HepG2 (cell line): ENCODE data around the gene CAD. TPM values are rescaled to one million over a fixed set of nuclear protein-coding genes. Genes with fewer than 3 reads are reported as not detected.

ENCODE experiments used
- CBX2 ChIP-seq, 2 experiments: fragments of 200-600 bp in 1 of 2; sonication (generic); formaldehyde crosslinking in 1 of 2; IDR thresholded peaks; 2 replicates each; pipeline versions ENCODE4 v1.7.0 to v1.8.1; 2018 to 2022; ENCODE audit warnings: low read depth in 2 of 2, low read length in 1 of 2, mild to moderate bottlenecking in 1 of 2, missing genetic modification reagents in 1 of 2
- CEBPB ChIP-seq: IDR thresholded peaks from 2 replicates; pipeline ENCODE4 v1.6.1; 2011; ENCODE audit warnings: low read depth, low read length, improper control_type of control experiment, borderline replicate concordance
- CENPBD1 ChIP-seq: sonication (generic); formaldehyde crosslinking; IDR thresholded peaks from 2 replicates; pipeline ENCODE4 v1.8.0; 2022; ENCODE audit warnings: missing genetic modification reagents, low read depth, mild to moderate bottlenecking, borderline replicate concordance
- CREB1 ChIP-seq, 2 experiments: fragments of 450-650 bp in 1 of 2; IDR thresholded peaks; 2 replicates each; pipeline ENCODE4 v1.6.1; 2016 to 2017; ENCODE audit warnings: control low read depth in 1 of 2, mild to moderate bottlenecking in 1 of 2, missing compliant biosample characterization in 1 of 2, missing genetic modification characterization in 1 of 2
- CTCF ChIP-seq: sonication (generic); formaldehyde crosslinking; IDR thresholded peaks from 2 replicates; pipeline ENCODE4 v1.5.0; 2020; ENCODE audit warnings: mild to moderate bottlenecking, missing genetic modification reagents, moderate library complexity
- DMTF1 ChIP-seq: sonication (generic); formaldehyde crosslinking; IDR thresholded peaks from 2 replicates; pipeline ENCODE4 v1.4.0; 2020; ENCODE audit warnings: mild to moderate bottlenecking, missing genetic modification reagents
- HNRNPL ChIP-seq: fragments of 200-400 bp; formaldehyde crosslinking; IDR thresholded peaks from 2 replicates; pipeline ENCODE4 v1.6.1; 2017; ENCODE audit warnings: mild to moderate bottlenecking, low read depth, low read length
- KDM2A ChIP-seq: sonication (generic); formaldehyde crosslinking; IDR thresholded peaks from 2 replicates; pipeline ENCODE4 v1.4.0; 2020; ENCODE audit warnings: low read depth, missing genetic modification reagents, borderline replicate concordance
- MAF1 ChIP-seq: sonication (generic); formaldehyde crosslinking; IDR thresholded peaks from 2 replicates; pipeline ENCODE4 v1.5.0; 2020; ENCODE audit warnings: missing genetic modification reagents, borderline replicate concordance
- MAFG ChIP-seq: sonication (generic); formaldehyde crosslinking; IDR thresholded peaks from 2 replicates; pipeline ENCODE4 v1.5.1; 2020; ENCODE audit warnings: mild to moderate bottlenecking, missing genetic modification reagents
- MATR3 ChIP-seq: sonication (generic); formaldehyde crosslinking; IDR thresholded peaks from 2 replicates; pipeline ENCODE4 v1.4.0; 2020; ENCODE audit warnings: missing genetic modification reagents
- POLR2AphosphoS2 ChIP-seq: IDR thresholded peaks from 2 replicates; pipeline ENCODE4 v1.6.1; 2011; ENCODE audit warnings: low read depth, low read length, improper control_type of control experiment
- PRDM4 ChIP-seq: sonication (generic); formaldehyde crosslinking; IDR thresholded peaks from 2 replicates; pipeline ENCODE4 v1.9.0; 2021; ENCODE audit warnings: missing genetic modification reagents, borderline replicate concordance
- RFX5 ChIP-seq: IDR thresholded peaks from 2 replicates; pipeline ENCODE4 v1.6.1; 2011; ENCODE audit warnings: low read depth, low read length, improper control_type of control experiment
- SAP130 ChIP-seq: IDR thresholded peaks from 2 replicates; pipeline ENCODE4 v1.6.1; 2016; ENCODE audit warnings: low read depth
- TBL1XR1 ChIP-seq: fragments of 150-350 bp; IDR thresholded peaks from 2 replicates; pipeline ENCODE4 v1.6.1; 2014; ENCODE audit warnings: borderline replicate concordance, low read length; ENCODE audit not compliant: partially characterized antibody
- U2AF2 ChIP-seq: fragments of 200-400 bp; formaldehyde crosslinking; IDR thresholded peaks from 2 replicates; pipeline ENCODE4 v1.6.1; 2017; ENCODE audit warnings: low read depth, mild to moderate bottlenecking, low read length
- YY1 ChIP-seq: IDR thresholded peaks from 2 replicates; pipeline ENCODE4 v1.6.1; 2011; ENCODE audit warnings: low read length, low read depth, moderate library complexity, mild to moderate bottlenecking; ENCODE audit not compliant: insufficient read depth, insufficient replicate concordance
- ZFP37 ChIP-seq: sonication (generic); formaldehyde crosslinking; IDR thresholded peaks from 2 replicates; pipeline ENCODE4 v1.4.0; 2020; ENCODE audit warnings: missing genetic modification reagents, borderline replicate concordance
- ZNF768 ChIP-seq: sonication (generic); formaldehyde crosslinking; IDR thresholded peaks from 2 replicates; pipeline ENCODE4 v1.4.0; 2020; ENCODE audit warnings: missing genetic modification reagents
- polyA plus RNA-seq, 8 experiments: library from polyadenylated mRNA; depleted of rRNA in 3 of 8; stranded (reverse) in 7 of 8; unstranded in 1 of 8; fragments of >200 nt; fragmentation: Illumina TruSeq in 4 of 8; extraction: Trizol in 4 of 8; gene quantifications; 2 replicates each; pipeline versions ENCODE4 v1.2.1 to v1.2.3, GENCODE V29; 2011 to 2016; ENCODE audit warnings: low read depth in 4 of 8, missing spikeins in 1 of 8, mixed read lengths in 1 of 8; ENCODE audit not compliant: insufficient read depth in 1 of 8
- total RNA-seq, 5 experiments: library from RNA; depleted of rRNA; stranded (reverse); fragments of >200 nt; fragmentation: Illumina TruSeq; extraction: Trizol; gene quantifications; 2 replicates each; pipeline ENCODE4 v1.2.3, GENCODE V29; 2016; ENCODE audit warnings: low read depth in 1 of 5
- TF ChIP-seq, protein P1 (sequence below): IDR thresholded peaks from 2 replicates; pipeline ENCODE4 v1.6.1; 2012; ENCODE audit warnings: inconsistent platforms

CAD gene
- total and polyA plus RNA-seq, 2 of the 13 experiments (the other 11 are each of a cell fraction or from before 2014, with no cell fraction given): 21.7 to 37.0 TPM

GRCh38 chr2:27262379-27263286 lies 45.5 kb downstream of the CAD start, which contains the start of gene SLC30A3 (continued):
- TF ChIP-seq KDM2A (CRISPR knock-in tag) (0 out of 2 replicates have a peak, but pooled peaks have one; percentile 16), PRDM4 (CRISPR knock-in tag) (no peak), SAP130 (CRISPR knock-in tag) (no peak; the same call in 1 of the 2 replicates), CREB1 (IDR thresholded peaks at IDR 0.05) (no peak), CREB1 (CRISPR knock-in tag; IDR thresholded peaks at IDR 0.05) (no peak), MAF1 (CRISPR knock-in tag) (no peak), TBL1XR1 (no peak), ZNF768 (CRISPR knock-in tag) (0 out of 2 replicates have a peak, but pooled peaks have one; percentile 41), HNRNPL (no peak), CBX2 (IDR thresholded peaks at IDR 0.05; ENCODE audit: low read depth, low read length) (no peak), CBX2 (CRISPR knock-in tag; IDR thresholded peaks at IDR 0.05; ENCODE audit: low read depth) (peak; percentile 81; the same call in 1 of the 2 replicates), CTCF (no peak; the same call in 1 of the 2 replicates), YY1 (no peak), U2AF2 (no peak), RFX5 (no peak), MAFG (CRISPR knock-in tag) (no peak), POLR2AphosphoS2 (no peak), MATR3 (CRISPR knock-in tag) (no peak), CEBPB (no peak), ZFP37 (CRISPR knock-in tag) (no peak), DMTF1 (CRISPR knock-in tag) (no peak), CENPBD1 (no peak)
- TF ChIP-seq, protein P1, sequence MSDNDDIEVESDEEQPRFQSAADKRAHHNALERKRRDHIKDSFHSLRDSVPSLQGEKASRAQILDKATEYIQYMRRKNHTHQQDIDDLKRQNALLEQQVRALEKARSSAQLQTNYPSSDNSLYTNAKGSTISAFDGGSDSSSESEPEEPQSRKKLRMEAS: peak; percentile 17; the same call in 1 of the 2 replicates
